NOMO-1 treated with dmso at 0.1 percent for 144 hours (cell line): ENCODE measurements around the gene LINC00237.

Experiments used
- DNase-seq: peaks from one replicate; lab custom pipeline; 2025; ENCODE audit not compliant: unreplicated experiment; lab: John Stamatoyannopoulos, UW

LINC00237 gene

DNA sequence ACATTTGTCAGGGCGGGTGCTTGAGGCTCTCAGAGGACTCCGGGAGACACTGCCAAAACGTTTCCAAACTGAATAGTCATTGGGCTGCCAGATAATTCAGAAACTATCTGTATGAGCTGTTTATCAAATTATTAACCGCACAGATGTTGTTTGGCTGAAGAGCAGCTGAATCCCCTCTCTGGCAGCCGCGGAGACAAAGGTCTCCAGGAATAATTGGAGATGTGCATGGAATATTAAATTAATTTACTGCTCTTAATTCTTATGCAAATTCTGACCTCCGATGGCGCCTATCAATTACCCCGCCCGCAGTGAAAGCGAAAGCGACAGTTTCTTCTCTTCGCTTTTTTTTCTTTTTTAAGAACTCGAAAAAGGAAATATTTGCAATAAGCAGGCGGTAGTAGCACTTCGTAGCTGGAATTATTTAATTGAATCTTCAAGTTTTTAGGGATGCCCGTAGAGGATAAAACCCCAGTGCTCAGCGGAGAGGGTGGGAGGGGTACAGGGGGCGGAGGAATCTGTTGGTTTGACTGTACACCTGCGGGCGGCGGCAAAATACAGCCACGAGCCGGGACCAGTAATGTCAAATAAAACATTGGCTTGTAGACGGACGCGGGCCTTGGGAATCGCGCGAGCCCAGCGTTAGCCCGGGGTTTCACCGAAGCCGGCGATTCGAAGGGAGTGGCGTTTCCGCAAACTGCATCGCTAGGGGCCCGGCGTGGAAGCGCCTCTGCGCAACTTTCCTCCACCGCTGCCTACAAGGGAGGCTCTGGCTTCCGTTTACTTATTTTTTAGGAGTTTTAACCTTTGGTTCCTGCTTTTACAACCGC is 6.2 kb downstream of the LINC00237 start:
- DNase-seq = peak; percentile 83

DNA sequence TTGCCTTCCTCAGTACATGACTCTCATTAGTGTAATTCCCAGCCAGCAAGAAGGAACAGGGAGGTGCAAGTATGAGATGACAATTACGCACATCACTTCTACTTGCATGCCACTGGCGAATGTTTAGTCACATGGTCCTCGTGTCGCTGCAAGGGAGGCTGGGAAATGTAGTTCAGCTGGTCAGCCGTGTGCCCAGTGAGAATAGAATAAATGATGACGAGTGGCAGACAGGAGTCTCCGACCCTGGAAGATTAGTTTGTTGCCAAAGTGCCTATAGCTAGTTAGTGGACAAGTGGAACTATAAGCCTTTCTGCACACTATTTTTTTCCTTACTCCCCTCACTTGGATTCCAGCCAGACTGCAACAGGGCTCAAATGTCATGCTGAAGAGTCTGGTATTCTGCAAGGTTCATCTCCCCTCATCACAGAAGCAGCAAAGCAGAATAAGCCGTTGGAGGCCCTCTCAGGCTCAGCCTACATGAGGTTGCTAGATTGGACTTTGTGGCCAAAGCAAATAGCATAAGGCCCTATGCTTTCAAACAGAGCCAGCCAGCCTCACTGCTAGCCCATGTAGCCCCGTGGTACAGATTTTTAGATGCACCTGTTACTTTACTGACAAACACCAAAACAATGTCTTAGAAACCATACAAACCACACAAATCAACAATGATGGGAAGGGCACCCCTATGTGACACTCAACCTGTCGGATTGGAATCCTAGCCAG is 9.7 kb downstream of the LINC00237 start:
- DNase-seq = peak; percentile 30

DNA sequence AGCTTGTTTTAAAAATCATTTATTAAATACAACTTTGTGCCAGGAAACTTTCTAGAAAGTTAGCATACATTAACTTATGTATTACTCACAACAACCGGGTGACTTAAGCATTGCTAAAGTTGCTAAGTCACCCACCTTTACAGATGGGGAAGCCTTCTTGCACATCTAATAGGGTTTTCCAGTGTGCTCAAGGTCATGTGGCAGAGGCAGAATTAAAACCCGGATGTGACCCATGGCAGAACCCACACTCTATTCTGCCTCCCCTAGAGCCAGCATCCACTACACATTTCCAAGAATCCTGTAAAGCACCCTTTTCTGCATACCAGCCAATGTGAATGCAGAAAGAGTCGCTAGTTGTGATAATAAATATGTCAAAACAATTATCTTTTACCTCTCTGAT is 13.4 kb downstream of the LINC00237 start:
- DNase-seq = no peak

DNA sequence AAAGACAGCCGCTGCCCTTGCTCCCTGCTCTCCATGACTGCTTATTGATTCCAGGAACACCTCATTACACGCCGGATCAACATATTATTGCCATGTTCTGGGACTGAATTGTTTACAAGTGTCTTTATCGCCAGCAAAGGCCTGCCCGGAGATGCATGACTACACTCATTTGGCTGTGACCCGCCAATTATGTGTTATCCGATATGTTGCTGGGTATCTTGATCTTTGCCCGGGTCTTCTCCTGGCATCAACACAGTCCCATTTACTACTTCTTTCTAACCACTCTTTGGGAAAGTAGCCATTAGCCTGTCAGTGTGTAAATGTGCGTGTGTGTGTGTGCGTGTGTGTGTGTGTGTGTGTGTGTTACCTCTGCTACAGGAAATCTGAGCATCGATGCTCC is 15.4 kb downstream of the LINC00237 start:
- DNase-seq = no peak

DNA sequence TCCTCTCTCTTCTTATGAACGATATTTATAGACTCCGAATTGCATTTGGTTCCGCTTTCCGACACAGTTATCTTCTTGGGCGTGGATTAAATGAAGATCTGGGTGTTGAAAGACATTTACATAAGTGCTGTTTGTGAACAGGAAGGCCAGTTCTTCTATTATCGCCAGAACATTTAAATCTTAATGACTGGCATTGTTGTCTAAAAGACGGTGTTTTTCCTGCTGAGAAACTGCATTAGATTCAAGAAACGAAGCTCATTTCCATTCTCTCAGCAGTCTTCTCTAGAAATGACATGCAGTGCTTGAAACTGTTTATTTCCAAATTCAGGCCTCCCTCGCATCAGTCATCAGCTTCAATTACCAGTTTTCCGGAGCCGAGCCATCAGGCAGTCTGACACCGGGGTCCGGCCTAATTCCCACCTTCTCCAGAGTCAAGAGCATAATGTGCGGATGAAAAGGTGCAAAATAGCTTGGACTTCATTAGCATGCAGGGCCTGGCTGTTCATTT is 16.0 kb downstream of the LINC00237 start:
- peak; percentile 75 for DNase-seq

DNA sequence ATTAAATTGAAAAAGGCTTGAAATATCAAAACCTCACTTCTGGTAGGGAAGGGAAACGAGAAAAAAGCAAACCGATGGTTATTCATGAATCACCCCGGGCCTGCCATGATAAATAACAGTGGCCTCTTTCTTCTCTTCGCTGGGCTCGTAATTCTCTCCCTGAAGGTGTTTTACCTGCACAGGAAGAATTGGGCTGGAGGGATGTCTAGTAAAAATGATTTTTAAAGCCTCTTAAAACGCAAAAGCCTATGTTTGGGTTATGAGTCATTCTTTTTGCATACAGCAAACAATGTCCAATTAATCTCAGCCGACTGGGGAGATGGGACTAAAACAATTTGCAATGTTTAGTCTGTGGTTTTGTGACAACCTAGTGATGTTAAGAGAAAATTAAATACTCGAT is 16.8 kb downstream of the LINC00237 start:
- no peak for DNase-seq

DNA sequence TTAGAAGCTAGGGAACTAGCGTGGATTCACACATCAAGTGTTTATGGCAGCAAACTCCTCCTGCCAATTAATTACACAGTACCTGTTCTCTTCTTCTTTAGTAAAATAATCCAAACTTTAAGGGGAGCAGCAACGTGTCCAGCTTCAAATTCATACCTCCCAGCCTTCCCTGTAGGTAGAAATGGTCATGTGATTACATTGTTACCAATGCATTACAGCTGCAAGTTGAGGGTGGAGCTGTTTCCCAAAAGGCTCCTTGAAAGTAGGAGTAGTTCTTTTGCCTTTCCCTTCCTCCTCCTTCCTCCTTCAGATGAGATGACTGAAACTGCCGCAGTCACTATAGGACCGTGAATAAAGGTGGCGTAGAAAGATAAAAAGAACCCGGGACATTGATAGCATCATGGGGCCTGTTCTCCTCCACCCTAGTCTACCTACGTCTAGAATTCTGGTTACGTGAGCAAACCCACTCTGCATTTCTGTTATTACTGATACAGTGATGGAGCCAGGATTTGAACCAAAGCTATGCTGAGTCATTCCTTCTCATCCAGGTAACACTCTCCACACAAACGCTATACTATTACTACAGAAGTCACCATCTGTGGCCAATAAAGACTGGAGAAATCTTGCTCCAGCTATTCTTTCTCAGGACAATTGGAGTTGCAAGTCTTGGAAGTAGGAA is 18.2 kb downstream of the LINC00237 start:
- DNase-seq = no peak

DNA sequence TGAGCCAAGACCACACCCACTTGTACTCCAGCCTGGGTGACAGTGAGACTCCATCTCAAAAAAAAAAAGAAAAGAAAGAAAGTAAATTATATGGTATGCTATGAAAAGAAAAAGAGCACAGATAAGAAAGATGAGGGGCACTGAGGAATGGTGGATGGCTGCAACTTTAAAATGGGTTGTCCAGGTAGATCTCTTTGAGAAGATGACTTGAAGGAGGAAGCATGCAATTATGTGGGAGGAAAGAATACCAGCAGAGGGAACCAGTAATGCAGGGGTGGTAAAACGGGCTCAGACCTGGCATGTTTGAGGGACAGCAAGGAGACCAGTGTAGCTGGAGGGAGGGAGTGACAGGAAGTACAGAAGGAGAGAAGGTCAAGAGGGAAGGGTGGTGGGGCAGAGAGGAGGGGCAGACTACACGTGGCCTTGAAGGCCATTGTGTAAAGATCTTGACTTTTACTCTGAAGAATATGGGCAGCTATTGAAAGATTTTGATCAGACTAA is 22.3 kb downstream of the LINC00237 start:
- DNase-seq = peak; percentile 4

DNA sequence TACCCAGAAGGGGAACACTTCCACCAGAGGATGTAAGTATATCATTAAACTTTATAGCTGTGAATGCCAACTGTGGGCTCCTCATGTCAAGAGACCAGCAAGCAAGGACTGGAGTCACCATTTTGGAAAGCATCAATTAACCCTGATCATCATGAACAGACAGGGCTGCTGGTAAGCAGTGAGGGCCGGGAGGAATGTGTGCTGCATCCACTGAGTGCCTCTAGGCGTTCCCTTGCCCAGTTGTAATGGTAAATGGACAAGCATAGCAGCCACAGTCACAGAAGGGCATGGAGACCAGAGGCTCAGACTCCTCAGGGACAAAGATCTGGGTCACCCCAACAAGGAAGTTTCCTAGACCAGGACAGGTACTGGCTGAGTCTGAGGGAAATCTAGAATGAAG is 23.6 kb downstream of the LINC00237 start:
- no peak for DNase-seq

DNA sequence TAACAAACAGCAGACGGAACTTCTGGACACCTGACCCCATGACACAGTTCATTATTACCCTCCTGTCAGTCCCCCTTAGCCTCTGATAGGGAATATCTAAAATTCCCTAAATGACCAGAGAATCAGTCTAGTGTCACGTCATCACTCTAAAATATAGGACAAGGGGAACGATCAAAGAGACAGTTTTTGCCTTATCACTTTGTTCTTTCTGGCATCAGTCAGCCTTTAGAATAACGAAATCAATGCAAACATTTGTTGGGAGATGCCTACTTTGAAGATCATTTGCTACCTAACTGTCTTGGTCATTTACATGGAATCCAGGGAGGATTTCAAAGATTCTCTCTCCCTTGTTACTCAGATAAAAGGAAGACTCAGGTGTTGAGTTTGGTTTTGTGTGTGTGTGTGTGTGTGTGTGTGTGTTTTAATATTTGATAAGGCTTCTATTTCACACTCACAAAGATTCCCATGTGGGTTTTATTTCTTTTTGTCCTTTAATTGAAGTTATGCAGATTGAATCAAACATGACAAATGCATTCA is 28.3 kb downstream of the LINC00237 start:
- no peak for DNase-seq

DNA sequence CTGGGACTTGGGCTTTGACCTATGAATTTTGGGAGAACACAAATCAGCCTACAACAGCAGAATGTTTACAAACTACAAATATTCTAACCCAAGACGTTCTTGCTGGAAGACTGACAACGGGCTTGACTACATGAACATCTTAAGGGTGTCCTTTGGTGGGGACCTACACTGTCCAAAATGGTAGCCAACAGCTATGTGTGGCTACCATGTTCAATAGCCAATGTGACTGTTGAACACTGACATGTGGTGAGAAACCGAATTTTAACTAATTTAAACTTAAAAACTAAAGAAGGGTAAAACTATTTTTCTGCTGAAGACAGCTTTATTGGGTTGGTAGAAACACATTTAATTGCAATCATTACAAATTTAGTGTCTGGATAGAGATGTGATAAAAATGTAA is 30.1 kb downstream of the LINC00237 start:
- DNase-seq = no peak

DNA sequence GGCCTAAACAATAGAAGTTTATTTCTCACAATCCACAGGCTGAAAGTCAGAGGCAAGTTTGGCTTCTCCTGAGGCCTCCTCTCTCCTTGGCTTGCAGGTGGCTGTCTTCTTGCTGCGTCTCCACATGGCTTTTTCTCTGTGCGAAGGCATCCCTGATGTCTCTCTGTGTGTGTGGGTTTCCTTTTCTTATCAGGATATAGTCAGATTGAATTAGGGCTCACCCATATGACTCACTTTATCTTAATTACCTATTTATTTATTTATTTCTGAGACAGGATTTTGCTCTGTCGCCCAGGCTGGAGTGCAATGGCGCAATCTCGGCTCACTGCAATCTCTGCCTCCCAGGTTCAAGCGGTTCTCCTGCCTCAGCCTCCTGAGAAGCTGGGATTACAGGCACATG is 30.7 kb downstream of the LINC00237 start:
- DNase-seq = no peak

DNA sequence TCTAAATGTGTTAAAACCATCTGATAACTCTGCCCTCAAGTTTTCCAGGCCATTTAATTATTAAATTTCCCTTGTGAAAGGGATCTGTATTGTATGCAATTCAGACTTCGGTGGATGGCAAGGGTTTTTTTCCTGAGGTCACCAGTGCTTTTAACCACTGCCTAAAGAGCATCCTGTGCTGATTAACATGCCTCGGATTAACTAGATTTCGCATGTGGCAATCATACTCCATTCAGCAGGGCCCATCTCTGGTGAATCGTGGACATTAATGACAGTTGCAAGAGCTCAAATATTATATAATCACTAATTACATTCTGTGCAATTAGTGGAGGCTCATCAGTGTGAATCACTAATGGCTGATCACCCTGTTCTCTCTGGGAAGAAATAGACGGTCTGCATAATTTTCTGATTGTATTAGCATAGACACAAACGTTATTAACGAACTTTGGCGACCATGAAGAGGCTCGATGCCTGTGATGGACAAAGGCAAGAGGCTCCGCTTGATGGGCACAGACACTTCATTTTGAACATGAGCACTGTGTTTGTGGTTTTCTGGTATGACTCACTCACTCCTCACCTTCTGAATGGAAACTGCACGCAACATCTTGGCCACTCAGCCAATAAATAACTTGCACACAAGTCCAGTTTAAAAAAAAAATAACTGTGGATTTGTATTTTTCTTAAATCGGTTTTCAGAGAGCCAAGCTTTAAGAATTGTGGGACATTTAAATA is 31.4 kb downstream of the LINC00237 start:
- DNase-seq = peak; percentile 59

DNA sequence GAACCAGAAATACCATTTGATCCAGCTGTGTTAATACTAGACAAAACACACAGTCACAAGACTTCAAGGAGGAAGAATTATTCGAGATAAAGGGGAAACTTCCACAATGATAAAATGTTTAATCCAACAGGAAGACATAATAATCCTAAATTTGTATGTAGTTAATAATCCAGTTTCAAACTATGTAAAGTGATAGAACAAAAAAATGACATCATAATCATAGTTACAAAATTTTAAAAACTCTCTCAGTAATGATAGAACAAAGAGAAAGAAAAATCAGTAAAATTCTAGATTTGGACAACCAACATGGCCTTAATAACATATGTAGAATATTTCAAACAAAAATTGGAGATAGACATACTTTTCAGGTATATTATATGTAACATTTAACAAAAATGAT is 38.9 kb downstream of the LINC00237 start:
- DNase-seq = no peak

DNA sequence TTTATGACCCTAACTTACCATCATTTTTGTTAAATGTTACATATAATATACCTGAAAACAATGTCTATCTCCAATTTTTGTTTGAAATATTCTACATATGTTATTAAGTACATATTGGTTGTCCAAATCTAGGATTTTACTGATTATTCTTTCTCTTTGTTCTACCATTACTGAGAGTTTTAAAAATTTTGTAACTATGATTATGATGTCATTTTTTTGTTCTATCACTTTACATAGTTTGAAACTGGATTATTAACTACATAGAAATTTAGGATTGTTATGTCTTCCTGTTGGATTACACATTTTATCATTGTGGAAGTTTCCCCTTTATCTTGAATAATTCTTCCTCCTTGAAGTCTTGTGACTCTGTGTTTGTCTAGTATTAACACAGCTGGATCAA is 41.2 kb downstream of the LINC00237 start:
- DNase-seq = no peak

DNA sequence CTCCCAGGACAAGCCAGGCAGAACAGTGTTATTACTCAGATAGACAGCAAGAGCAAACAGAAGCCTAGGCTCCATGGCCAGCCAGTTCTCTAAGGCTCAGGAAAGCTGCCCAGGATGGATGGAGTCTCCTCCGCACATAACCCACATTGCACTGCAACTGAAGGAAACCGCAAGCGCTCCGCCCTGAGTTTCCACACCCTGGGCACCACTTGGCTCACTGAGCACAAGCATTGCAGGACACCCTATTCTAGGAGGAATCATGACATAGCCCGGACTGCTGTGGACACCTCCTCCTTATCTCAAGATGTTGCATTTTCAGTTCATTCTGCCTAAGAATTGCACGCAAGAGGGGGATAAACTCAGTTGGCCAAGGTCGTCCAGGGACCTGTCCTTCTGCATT is 42.9 kb downstream of the LINC00237 start:
- no peak for DNase-seq

DNA sequence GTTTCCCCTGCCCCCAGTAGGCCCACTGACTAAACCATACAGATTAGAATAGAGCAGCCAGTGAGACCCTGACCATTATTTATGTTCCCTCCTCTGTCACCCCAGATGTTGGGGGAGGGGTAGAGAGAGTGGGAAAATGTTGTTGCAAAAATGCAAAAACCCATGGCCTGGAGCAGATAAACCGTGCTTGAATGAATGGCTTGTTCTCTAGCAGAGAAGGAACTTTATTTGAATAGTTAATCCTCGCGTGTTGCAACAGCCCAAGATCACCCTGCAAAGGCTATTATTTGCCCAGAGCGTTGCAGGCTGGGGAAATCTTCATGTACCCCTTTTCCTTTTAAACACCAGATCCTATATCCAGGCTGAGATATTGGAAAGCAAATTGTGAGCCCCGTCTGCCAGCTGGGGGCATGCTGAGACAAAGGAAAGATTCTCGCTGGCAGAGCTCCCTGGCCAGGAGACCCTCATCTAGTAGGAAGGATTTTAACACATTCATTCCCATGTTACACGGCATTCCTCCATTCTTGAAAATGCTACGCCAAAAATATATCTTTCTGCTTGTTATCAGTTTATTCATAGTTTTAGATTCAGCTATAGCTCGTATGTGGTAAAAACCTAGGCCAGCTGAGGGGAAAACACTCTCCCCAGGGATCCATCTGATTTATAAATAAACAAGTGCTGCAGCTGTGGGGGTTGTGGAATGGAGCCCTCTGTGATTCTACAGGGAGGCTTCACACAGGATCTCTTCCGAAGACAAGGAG is 53.0 kb downstream of the LINC00237 start:
- no peak for DNase-seq

DNA sequence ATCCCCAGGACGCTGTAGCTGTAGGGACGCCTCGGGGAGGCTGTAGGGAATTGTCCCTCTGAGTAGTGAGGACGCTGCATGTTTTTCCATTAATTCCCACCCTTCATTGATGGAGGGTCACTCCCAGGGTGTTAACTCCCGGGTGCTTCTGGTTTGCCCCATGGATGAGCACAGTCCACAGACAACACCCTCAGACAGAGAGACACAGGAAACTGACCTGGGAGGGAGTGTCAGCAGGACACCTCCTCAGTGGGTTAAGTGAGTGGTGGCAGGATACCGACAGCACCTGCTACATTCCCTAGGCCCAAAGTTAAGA is 53.5 kb downstream of the LINC00237 start:
- no peak for DNase-seq

DNA sequence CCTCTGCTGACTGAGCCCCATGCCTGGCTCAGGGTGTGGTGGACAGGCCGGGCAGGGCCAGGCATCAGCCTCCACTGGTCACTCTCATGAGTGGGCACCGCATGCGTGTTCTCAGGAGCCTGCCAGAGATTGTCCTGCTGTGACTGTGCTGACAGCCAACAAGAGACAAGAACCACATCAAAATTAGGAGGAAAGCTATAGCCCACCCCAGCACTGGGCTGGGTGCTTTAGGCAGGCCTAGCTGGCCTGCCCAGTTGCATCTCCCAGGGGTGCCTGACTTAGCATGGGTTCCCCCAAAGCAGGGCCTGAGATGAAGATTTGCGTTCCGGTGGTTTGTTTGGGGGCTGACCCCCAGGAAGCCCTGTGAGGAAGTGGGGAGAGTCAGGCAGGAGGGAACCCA is 53.9 kb downstream of the LINC00237 start:
- DNase-seq = no peak

DNA sequence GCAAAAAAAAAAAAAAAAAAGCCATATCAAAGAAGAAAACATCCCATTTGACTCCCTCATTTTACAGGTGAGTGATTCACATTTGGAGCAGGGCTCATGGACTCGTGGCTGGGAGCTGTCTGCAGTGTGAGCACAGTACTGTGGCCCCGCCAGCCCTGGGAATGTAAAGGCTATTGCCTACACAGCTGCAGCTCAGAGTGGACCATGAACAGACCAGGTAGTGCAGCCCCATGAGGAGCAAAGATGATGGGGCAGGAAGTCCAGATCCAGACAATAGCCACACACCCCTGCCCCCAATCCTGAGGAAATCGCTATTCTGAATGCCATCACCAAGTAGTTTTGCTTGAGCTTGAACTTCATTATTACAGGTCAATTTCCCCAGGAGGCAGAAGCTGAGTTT is 55.4 kb downstream of the LINC00237 start:
- no peak for DNase-seq
